Sigmoid colon (tissue), 7 donors: ENCODE measurements around the gene PPP2R2B. TPM values are rescaled to one million over a fixed set of nuclear protein-coding genes. Genes with fewer than 3 reads are reported as not detected.

Experiments
- DNase-seq: peaks from one replicate; pipeline ENCODE4 v3.0.0-alpha.2; 2019
- H3K27ac ChIP-seq, 4 donors: fragments of 200-600 bp; sonication (generic); one replicate each; pipeline ENCODE4 v1.5.1; 2016 to 2019; ENCODE audit warnings: mild to moderate bottlenecking in 1 of 4
- H3K27me3 ChIP-seq, 3 donors: fragments of 200-600 bp; sonication (generic); one replicate each; pipeline ENCODE4 v1.5.1; 2019; ENCODE audit warnings: mild to moderate bottlenecking in 1 of 3
- H3K36me3 ChIP-seq, 4 donors: fragments of 200-600 bp; sonication (generic); one replicate each; pipeline ENCODE4 v1.5.1; 2016 to 2019
- H3K4me1 ChIP-seq, 4 donors: fragments of 200-600 bp; sonication (generic); one replicate each; pipeline ENCODE4 v1.5.1; 2017 to 2019
- H3K4me3 ChIP-seq, 4 donors: fragments of 200-600 bp; sonication (generic); one replicate each; pipeline ENCODE4 v1.5.1; 2017 to 2019; ENCODE audit warnings: mild to moderate bottlenecking in 2 of 4, moderate library complexity in 1 of 4
- H3K9me3 ChIP-seq, 4 donors: fragments of 200-600 bp in 3 of 4; sonication (generic) in 3 of 4; one replicate each; pipeline versions ENCODE4 v1.5.1 to v1.6.1; 2013 to 2019
- CTCF ChIP-seq, 4 experiments: fragments of 450-650 bp in 3 of 4; fragments of 200-600 bp in 1 of 4; IDR thresholded peaks; one replicate each; pipeline ENCODE4 v1.5.1; 2016 to 2019; ENCODE audit warnings: antibody characterized with exemption in 4 of 4, mild to moderate bottlenecking in 3 of 4, moderate library complexity in 2 of 4
- EP300 ChIP-seq, 4 donors: sonication (generic); formaldehyde crosslinking; IDR thresholded peaks; one replicate each; pipeline ENCODE4 v1.6.1; 2017; ENCODE audit warnings: antibody characterized with exemption in 4 of 4
- POLR2A ChIP-seq, 2 donors: fragments of 450-650 bp; IDR thresholded peaks; one replicate each; pipeline ENCODE4 v1.6.1; 2016; ENCODE audit warnings: antibody characterized with exemption in 2 of 2, mild to moderate bottlenecking in 2 of 2, moderate library complexity in 2 of 2
- POLR2AphosphoS5 ChIP-seq, 4 donors: sonication (generic); formaldehyde crosslinking; IDR thresholded peaks; one replicate each; pipeline ENCODE4 v1.6.1; 2017; ENCODE audit warnings: antibody characterized with exemption in 4 of 4
- WGBS, 2 donors: extraction: QIAGEN DNeasy Blood & Tissue Kit; methylation state at CpG; one replicate each; pipeline ENCODE4 v1.1.7; 2013; 5-methylcytosine and 5-hydroxymethylcytosine counted together
- intact Hi-C: fragments of 100-400 bp; cut with DNase I; formaldehyde crosslinking; loops from one replicate; pipeline ENCODE4 v1.15.1; 2023
- polyA plus RNA-seq, 3 donors: library from polyadenylated mRNA; stranded (reverse); fragments of 200-250 nt; gene quantifications; one replicate each; pipeline ENCODE4 v1.2.3, GENCODE V29; 2013
- total RNA-seq, 4 donors: library from RNA; depleted of rRNA; stranded (reverse); fragments of >200 nt; gene quantifications; one replicate each; pipeline ENCODE4 v1.1.0, GENCODE V29; 2016
- donor health status: healthy with polysubstance abuse.
- donor health status: Bipolar disorder and iron deficiency.
- donor health status: healthy.

The PPP2R2B gene
- total and polyA plus RNA-seq, 7 donors, result 0.60 to 19.6 (median 7.4) TPM; not detected in 1

- TF ChIP-seq EP300 (IDR thresholded peaks at IDR 0.05), result no peak
- Histone ChIP-seq H3K4me1 (no peaks in the 10 kb centered on the region), H3K9me3 (no peaks in the 10 kb centered on the region), H3K36me3 (no peaks in the 10 kb centered on the region), H3K27me3 (no peaks in the 10 kb centered on the region), H3K4me3 (no peak overlapping the region), H3K27ac (no peak overlapping the region)
- no peak for DNase-seq
- intact Hi-C loops, result no loop called here
- WGBS, 2 donors, result 52 to 77% methylated on average over 5 of the region's 5 CpGs
Measured at GRCh38 chr5:146849694-146850303, 28.8 kb downstream of the PPP2R2B start.

GRCh38 chr5:146848133-146848532 lies 30.4 kb downstream of the PPP2R2B start:
- H3K27me3 ChIP-seq, result no peaks in the 10 kb centered on the region
- TF ChIP-seq EP300 (IDR thresholded peaks at IDR 0.05) (no peak), CTCF (IDR thresholded peaks at IDR 0.05) (no peak), POLR2AphosphoS5 (IDR thresholded peaks at IDR 0.05) (no peak)
- H3K27ac ChIP-seq, result no peak overlapping the region
- H3K4me1 ChIP-seq, result no peaks in the 10 kb centered on the region
- H3K9me3 ChIP-seq, result no peaks in the 10 kb centered on the region
- H3K36me3 ChIP-seq, result no peaks in the 10 kb centered on the region
- intact Hi-C loops, result no loop called here
- DNase-seq, result no peak
- WGBS, 2 donors, result 16 to 53% methylated on average over 1 of the region's 1 CpG
- no peak overlapping the region for H3K4me3 ChIP-seq

DNA sequence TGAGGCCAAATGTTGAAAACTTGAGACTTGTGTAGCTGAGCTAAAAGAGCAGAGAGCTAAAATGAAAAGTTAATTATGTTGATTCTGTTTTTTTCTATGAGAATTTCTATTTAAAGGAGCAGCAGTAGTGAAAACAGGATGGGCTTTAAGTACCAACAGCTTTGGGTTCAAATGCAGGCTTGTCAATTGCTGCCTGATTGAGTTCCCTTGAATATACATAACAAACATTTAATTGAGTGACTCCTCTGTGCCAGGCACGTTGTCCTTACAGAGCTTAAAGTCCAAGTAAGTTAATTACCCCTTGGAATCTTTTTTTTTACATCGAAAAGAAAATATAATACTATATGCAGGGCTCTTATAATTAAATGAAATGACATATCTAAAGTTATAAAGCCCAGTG lies 38.5 kb downstream of the PPP2R2B start:
- DNase-seq, result no peak
- Histone ChIP-seq H3K27ac (no peak overlapping the region), H3K4me3 (no peak overlapping the region), H3K9me3 (no peaks in the 10 kb centered on the region), H3K36me3 (no peaks in the 10 kb centered on the region), H3K4me1 (peaks cover 0 to 5% (median 2%) of the 10 kb centered on the region in 4 donors), H3K27me3 (no peaks in the 10 kb centered on the region)
- TF ChIP-seq POLR2A (IDR thresholded peaks at IDR 0.05), result no peak
- TF ChIP-seq POLR2AphosphoS5 (IDR thresholded peaks at IDR 0.05), result no peak
- no peak for TF ChIP-seq EP300 (IDR thresholded peaks at IDR 0.05)
- TF ChIP-seq CTCF (IDR thresholded peaks at IDR 0.05), result no peak
- 28 to 53% methylated on average over 2 of the region's 2 CpGs for WGBS, 2 donors
- intact Hi-C loops, result no loop called here

GRCh38 chr5:146836226-146836842 lies 42.2 kb downstream of the PPP2R2B start:
- no peak for TF ChIP-seq CTCF (IDR thresholded peaks at IDR 0.05)
- TF ChIP-seq EP300 (IDR thresholded peaks at IDR 0.05), result no peak
- no peak for TF ChIP-seq POLR2AphosphoS5 (IDR thresholded peaks at IDR 0.05)
- TF ChIP-seq POLR2A (IDR thresholded peaks at IDR 0.05), result no peak
- 55 to 71% methylated on average over 3 of the region's 3 CpGs for WGBS, 2 donors
- Histone ChIP-seq H3K27me3 (no peaks in the 10 kb centered on the region), H3K27ac (no peak overlapping the region), H3K4me1 (peaks cover 0 to 27% (median 3%) of the 10 kb centered on the region in 4 donors), H3K9me3 (no peaks in the 10 kb centered on the region), H3K36me3 (no peaks in the 10 kb centered on the region), H3K4me3 (no peak overlapping the region)
- no peak for DNase-seq
- intact Hi-C loops, result no loop called here

- DNase-seq, result no peak
- Histone ChIP-seq H3K4me1 (peaks cover 2 to 54% (median 20%) of the 10 kb centered on the region in 4 donors), H3K36me3 (no peaks in the 10 kb centered on the region), H3K27me3 (no peaks in the 10 kb centered on the region), H3K27ac (peak overlapping the region in 1 of 4 donors; percentile 49), H3K4me3 (no peak overlapping the region), H3K9me3 (no peaks in the 10 kb centered on the region)
- intact Hi-C loops, result no loop called here
- TF ChIP-seq EP300 (IDR thresholded peaks at IDR 0.05) (no peak), POLR2AphosphoS5 (IDR thresholded peaks at IDR 0.05) (no peak), CTCF (IDR thresholded peaks at IDR 0.05) (no peak), POLR2A (IDR thresholded peaks at IDR 0.05) (no peak)
- 69 to 76% methylated on average over 3 of the region's 3 CpGs for WGBS, 2 donors
Measured at GRCh38 chr5:146832985-146833732, 45.4 kb downstream of the PPP2R2B start.
